Superior temporal gyrus (tissue), 1 donor: ENCODE measurements around the gene TTPAL.

Source experiments
- DNase-seq: peaks from one replicate; pipeline ENCODE4 v3.0.0-alpha.2; 2016; ENCODE audit errors: extremely low spot score

The TTPAL gene

GRCh38 chr20:44537993-44538392 is 62.3 kb downstream of the TTPAL start:
- DNase-seq: peak; percentile 29

- DNase-seq: no peak
These were observed 65.2 kb downstream of the TTPAL start for GRCh38 chr20:44540834-44541233.

- DNase-seq: no peak
These were observed 66.3 kb downstream of the TTPAL start for GRCh38 chr20:44541992-44542391.

- DNase-seq: no peak
These were observed 67.2 kb downstream of the TTPAL start for GRCh38 chr20:44542890-44543289.

- DNase-seq: no peak
These were observed 67.7 kb downstream of the TTPAL start for GRCh38 chr20:44543358-44543757.
